NCI-H446 treated with DMSO at 0.1 percent for 48 hours (cell line): ENCODE data around the gene BEND6.
A peak's percentile ranks its signal among the peaks of the same experiment; 100 is the strongest.

Source experiments
- DNase-seq: peaks from one replicate; lab custom pipeline; 2025; lab: John Stamatoyannopoulos, UW

BEND6 gene, protein sequence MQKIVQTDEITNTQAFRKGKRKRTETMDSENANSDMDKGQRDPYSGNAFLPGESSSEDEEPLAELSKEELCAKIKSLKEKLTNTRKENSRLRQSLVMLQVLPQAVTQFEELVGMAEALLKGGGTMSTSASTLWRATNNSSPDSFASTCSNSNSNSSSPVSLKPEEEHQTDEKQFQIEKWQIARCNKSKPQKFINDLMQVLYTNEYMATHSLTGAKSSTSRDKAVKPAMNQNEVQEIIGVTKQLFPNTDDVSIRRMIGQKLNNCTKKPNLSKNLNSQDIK

DNA sequence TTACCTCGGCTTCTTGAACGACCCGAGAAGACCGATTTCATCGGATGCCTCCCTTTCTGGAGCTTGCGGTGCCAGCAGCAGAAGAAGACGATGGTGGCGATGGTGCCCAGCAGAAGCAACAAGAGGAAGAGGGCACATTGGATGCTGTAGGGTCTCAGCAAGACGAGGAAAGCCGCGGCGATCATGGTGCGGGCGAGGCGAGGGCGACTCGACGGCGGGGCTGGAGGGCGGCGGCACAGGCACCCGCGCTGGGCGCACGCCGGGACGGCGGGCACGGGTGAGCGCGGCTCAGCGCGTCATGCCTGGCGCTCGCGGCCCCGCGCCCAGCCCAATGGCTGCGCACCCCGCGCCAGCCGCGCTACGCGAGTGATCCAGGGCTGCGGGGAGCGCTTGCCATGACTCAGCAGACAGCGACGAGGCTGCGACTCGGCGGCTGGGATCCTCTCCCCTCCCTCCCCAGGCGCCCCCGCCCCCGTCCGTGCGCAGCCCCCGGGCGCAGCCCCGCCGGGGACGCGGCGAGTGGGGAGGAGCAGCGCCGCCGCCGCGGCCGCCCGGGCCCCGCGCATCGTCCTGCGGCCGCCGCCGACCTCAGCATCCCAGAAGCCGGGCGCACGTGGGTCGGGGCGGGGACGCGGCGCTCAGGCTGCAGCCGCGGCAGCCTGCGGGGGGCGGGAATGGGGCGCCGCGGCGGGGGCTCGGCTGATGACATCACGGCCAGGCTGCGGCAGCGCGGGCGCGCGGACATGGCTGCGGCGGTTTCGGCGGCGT lies at the start of gene BEND6:
Gene BEND6, plus strand, starts transcription at position 705 of the 768 bp plus-strand sequence. CDS start 26,704 bp downstream, outside the sequence.
- peak; percentile 95 for DNase-seq

DNA sequence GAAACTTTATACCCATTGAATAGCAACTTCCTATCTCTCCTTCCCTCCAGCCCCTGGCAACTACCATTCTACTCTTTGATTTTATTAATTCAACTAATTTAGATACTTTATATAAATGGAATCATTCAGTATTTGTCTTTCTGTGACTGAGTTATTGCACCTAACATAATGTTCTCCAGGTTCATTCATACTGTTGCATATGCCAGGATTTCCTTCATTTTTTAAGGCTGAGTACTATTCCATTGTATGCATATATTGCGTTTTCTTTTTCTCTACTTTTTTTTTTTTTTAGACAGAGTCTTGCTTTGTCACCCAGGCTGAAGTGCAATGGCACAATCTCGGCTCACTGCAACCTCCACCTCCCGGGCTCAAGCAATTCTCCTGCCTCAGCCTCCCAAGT lies 49.5 kb upstream of the BEND6 start:
- no peak for DNase-seq

DNA sequence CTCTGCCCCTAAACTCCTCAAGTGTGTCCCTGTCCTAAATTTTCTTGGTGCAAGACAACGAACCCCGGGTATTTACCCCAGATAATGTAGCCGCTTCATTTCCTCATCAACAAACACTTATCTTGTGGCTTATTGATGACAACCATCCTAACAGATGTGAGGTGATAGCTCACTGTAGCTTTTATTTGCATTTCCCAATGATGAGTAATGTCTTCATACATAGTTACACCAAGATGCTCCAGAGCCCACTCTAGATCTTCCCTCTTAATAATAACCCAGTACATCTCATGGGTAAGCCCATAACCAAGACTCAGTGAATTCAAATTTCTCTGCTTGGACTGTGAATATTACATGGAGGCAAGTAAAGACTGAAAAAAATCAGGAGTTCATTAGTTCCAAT lies 48.2 kb upstream of the BEND6 start:
- DNase-seq = peak; percentile 32

DNA sequence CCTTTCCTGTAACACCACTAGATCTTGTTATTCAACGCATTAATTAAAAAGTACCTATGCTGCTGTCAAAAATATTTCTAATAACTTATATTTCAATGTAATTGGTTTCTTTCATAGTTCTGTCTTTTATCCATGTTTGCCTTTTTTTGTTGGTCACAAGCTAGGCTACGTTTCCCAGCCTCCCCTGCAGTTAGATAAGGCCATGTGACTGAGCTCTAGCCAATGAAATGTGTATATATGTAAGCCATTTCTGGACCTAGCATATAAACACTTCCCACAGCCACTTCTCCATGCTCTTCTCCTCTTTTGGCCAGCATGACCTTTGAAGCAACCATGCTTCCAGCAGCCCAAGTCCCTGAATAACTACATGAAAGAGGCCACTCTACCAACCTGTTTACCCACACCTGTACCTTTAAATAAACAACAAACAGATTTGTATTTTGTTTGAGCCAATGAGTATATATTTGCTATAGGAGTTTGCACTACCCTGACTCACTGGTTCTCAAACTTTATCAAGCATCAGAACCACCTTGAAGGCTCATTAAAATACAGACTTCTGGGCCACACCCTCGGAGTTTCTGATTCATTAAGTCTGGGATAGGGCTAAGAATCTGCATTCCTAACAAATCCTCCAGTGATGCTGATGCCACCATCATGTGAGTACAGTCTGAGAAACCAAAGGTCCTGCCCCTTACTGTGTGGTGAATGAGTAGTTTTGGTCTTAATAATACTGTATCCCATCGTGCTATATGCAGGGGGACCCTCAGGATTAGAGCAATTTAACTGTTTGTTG lies 45.6 kb upstream of the BEND6 start:
- no peak for DNase-seq

GRCh38 chr6:56911847-56912246 lies 43.1 kb upstream of the BEND6 start:
- DNase-seq = no peak

DNA sequence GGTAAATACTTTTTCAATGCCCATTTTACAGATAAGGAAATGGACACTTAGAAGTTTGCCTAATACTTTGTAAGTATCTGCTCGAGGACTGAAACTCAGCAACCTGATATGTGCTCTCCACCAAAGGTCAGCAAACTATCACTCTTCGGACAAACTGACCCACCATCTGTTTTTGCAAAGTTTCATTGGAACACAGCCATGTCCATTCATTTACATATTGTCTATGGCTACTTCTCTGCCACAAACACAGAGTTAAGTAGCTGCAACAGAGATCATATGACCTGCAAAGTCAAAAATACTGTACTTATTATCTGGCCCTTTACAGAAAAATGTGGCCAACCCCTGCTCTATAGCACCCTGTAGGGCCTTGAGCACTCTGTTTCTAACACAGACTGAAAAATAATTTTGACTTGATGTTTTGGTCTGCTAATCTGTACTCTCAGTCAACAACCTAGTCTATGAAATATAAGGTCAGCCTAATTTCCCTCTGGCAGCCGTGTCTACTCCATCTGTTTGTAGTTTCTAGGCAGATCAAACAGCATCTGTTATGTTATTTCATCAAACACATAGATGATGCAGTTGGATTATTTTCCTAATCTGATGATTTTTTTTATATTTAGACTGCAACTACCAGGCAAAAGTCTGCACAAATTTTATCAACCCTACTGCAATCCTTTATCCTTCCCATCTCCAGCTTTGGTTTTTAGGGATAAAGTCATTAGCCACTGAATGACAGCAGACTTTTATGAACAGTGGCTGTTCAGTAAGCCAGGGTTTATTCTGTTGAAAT lies 41.4 kb upstream of the BEND6 start:
- DNase-seq = peak; percentile 96

DNA sequence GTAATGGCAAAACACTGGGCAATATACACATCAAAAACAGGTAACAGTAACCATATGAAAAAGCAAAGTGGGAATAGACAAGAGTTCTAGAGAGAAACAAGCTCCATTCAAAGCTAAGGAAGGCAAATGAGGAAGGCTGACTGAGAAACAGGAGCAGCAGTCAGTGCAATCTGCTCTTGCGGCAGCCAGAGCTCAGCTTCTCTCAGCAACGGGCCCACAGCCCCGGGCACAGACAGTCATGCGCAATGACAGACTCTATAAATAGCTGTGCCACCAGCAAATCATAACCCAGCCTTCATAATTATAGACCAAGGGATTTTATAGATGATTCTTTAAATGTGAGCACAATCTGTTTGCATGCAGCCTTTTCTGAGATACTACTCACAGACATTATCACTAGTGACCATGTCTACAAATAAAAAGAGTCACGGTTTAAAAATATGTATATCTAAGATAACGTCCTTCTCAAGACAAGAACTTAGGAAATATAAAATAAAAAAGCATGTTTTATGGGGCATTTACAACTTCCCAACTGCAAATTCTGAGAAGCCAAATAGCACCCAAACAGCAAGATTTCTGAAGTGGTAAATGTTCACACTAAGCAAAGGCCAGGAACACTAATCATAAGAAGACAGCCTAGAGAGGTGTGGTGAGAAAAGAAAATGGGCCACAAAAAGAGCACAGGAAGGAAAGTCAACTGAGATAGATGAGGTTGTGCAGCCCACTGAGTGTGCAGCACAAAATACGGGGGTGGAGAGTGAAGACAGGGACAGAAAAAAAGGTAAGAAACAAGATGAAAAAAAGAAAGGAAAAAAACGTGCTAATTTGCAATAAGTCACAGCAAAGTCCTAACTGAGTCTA lies 39.9 kb upstream of the BEND6 start:
- peak; percentile 90 for DNase-seq

DNA sequence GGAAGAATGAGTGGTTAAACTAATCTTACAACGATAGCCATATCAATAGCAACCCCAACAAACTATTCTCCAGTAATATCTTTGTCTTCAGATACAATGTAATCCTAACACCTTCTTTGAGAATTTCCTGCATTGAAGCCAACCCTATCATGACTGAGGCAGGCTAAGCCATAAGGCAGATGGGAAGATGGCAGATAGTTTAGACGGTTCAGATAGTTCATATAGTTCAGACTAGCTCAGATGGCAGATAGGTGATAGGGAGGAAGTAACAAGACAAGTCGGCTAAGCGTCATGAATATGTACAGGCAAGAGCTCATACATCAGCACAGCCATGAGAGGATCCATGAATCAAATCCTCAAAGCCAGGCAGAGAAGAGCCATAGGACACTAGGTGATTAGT lies 39.1 kb upstream of the BEND6 start:
- no peak for DNase-seq

- no peak for DNase-seq
Observed at GRCh38 chr6:56916849-56917551, 37.9 kb upstream of the BEND6 start.

DNA sequence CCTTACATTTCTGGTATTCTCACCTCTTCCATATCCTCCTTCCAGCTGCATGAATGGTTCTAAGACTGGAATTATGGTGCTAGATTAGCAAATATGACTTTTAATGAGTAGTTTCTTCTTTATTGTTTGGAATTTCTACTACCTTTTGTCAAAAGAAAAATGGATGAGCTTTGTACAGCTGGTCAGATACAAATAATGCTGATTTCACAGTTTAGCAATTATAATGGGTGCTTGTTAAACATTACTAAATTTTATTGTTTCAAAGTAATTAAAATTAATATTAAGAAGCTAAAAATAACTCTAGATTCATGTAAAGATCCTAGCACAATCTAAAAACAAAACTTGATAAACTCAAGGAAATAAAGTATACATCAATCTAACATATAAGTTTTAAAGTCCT lies 32.3 kb upstream of the BEND6 start:
- no peak for DNase-seq

- no peak for DNase-seq
Observed at GRCh38 chr6:56923565-56923964, 31.3 kb upstream of the BEND6 start.

GRCh38 chr6:56927538-56928453 lies 27.1 kb upstream of the BEND6 start:
- DNase-seq = no peak

DNA sequence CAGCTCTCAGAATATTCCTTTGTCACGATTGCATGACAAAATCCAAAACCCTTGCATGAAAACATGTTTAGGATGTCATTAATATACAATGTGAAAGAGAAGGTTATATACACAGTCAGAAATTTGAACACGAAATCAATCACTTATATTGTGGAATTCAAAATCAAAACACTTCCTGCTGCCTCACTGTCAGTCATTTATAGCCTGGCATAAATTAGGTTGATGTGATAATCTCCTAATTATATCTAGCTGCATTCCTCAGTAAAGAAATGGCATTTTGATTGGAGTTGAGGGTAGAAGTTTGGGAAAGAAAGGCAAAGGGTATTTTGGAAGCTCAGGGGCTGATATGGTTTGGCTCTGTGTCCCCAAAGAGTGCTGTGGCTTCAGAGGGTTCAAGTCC lies 24.1 kb upstream of the BEND6 start:
- DNase-seq = no peak

DNA sequence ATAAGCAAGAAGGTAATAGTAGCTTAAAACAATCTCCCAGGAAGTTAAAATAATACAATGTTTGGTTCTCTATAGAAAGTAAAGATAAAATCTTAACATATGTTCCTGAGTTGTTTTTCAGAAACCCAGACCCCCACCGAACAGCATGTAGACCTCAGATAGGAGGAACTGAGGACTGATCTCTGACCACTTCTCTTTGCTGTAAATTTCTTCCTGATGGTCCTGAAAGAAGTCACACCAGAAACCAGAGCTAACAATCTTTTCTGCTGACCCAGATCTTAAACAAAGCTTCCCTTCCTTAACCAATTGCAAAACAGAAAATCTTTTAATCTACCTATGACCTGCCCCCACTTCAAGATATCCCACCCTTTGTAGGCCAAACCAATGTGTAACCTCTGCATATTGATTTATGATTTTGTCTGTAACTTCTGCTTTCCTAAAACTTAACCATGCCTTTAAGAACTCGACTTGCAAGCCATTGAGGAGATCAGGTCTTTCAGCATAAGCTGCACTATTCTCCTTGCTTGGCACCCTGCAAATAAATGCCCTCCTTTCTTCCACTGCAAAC lies 21.9 kb upstream of the BEND6 start:
- no peak for DNase-seq

GRCh38 chr6:56933650-56934049 lies 21.3 kb upstream of the BEND6 start:
- DNase-seq = no peak

DNA sequence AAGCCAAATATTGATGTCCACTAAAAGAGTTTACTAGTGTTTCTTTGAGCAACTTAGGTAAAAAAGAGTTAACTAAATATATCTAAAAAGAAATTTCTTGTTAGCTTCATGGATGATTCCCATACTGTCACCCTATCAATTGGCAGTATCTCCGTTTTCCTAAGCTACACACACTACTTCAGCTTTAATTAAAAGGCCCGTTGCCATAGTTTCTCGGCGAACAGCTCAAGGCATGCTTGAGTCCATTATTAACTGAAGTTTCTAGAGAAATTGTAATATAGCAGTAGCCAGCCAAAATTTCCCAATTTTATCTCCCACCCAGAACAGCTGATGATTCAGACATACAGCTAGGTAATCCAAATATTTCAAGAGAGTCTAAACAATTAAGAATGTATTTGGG lies 20.0 kb upstream of the BEND6 start:
- DNase-seq = peak; percentile 42

DNA sequence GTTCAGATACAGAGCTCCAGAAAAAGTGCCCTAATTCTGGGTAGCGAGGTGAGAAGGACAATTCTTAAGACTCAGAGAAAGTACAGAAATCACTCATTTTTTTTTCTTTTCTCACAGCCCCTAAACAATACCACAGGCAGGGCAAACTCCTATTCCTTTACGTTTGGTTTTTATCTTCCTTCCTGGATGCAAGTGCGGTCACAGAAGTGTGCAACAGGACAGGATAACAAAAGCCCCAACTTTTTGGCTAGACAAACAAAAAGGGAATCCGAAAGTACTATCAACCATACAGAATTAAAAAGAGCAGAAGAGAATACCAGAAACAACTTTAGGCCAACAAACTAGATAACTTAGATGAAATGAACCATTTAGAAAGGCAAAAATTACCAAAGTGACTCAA lies 18.4 kb upstream of the BEND6 start:
- DNase-seq = no peak

GRCh38 chr6:56938649-56939191 lies 16.2 kb upstream of the BEND6 start:
- peak; percentile 99 for DNase-seq

DNA sequence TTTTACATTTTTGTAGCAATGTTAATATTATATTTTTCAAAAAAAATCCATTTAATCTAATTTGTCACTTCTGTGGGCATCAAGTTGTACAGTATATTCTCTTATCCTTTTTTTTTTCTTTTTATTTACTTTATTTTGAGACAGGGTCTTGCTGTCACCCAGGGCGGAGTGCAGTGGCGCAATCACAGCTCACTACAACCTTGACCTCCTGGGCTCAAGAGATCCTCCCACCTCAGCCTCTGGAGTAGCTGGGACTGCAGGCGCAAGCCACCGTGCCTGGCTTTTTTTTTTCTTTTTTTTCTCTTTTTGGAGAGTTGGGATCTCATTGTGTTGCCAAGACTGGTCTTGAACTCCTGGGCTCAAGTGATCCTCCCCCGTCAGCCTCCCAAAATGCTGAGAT lies 14.4 kb upstream of the BEND6 start:
- DNase-seq = no peak
